CD14-positive monocyte (primary cell): ENCODE results near the gene NR2F1. TPM values are rescaled to one million over a fixed set of nuclear protein-coding genes. Genes with fewer than 3 reads are reported as not detected.
"Not testable (repeated sequence)": the region's sequence is repeated elsewhere in the genome, so short reads cannot be mapped to it uniquely, and the experiment has no call there.

Experiments
- DNase-seq, 3 donors: peaks; one replicate each; pipeline ENCODE4 v3.0.0-alpha.2; 2011 to 2022
- H2AFZ ChIP-seq: 2 replicates; pipeline ENCODE4 v1.6.0; 2012; ENCODE audit warnings: mild to moderate bottlenecking, low read depth, low read length, inconsistent platforms; ENCODE audit not compliant: insufficient read depth, poor library complexity, severe bottlenecking
- H3K27ac ChIP-seq, 2 donors: 1 replicate in 1 of 2; 2 replicates in 1 of 2; pipeline ENCODE4 v1.5.1; 2012 to 2013; ENCODE audit warnings: low read length in 2 of 2, control low read depth in 1 of 2, inconsistent platforms in 1 of 2, low read depth in 1 of 2, mild to moderate bottlenecking in 1 of 2
- H3K27me3 ChIP-seq, 2 donors: one replicate each; pipeline versions ENCODE4 v1.6.0 to v1.6.1; 2011 to 2013; ENCODE audit warnings: low read length in 2 of 2; ENCODE audit not compliant: control insufficient read depth in 2 of 2, insufficient read depth in 2 of 2
- H3K36me3 ChIP-seq, 2 donors: replicated peaks in 1 of 2; 1 replicate in 1 of 2; 2 replicates in 1 of 2; pipeline versions ENCODE4 v1.5.1 to v1.6.1; 2012 to 2013; ENCODE audit warnings: low read length in 2 of 2, control low read depth in 1 of 2, inconsistent platforms in 1 of 2, mild to moderate bottlenecking in 1 of 2; ENCODE audit not compliant: insufficient read depth in 2 of 2, control insufficient read depth in 1 of 2
- H3K4me1 ChIP-seq, 2 donors: 1 replicate in 1 of 2; 2 replicates in 1 of 2; pipeline versions ENCODE4 v1.5.1 to v1.6.1; 2012 to 2013; ENCODE audit warnings: low read length in 2 of 2, control low read depth in 1 of 2, inconsistent platforms in 1 of 2, mild to moderate bottlenecking in 1 of 2, moderate library complexity in 1 of 2; ENCODE audit not compliant: insufficient read depth in 2 of 2, control insufficient read depth in 1 of 2
- H3K4me2 ChIP-seq: replicated peaks from 2 replicates; pipeline ENCODE3; 2012; ENCODE audit warnings: low read length, moderate library complexity, mild to moderate bottlenecking; ENCODE audit not compliant: poor library complexity, severe bottlenecking; ENCODE audit errors: extremely low read depth
- H3K4me3 ChIP-seq, 3 experiments: fragments of 200-600 bp in 1 of 3; sonication (generic) in 1 of 3; replicated peaks in 1 of 3; 1 replicate in 2 of 3; 2 replicates in 1 of 3; pipeline ENCODE4 v1.5.1; 2011 to 2013; ENCODE audit warnings: low read length in 3 of 3, mild to moderate bottlenecking in 3 of 3, control low read depth in 2 of 3, low read depth in 2 of 3, inconsistent platforms in 1 of 3, moderate library complexity in 1 of 3
- H3K79me2 ChIP-seq: 2 replicates; pipeline ENCODE4 v1.6.0; 2012; ENCODE audit warnings: mild to moderate bottlenecking, control low read depth, inconsistent platforms, low read length, moderate library complexity; ENCODE audit not compliant: insufficient read depth
- H3K9ac ChIP-seq: 2 replicates; pipeline ENCODE4 v1.6.0; 2017; ENCODE audit warnings: low read length, mild to moderate bottlenecking; ENCODE audit not compliant: insufficient read depth, poor library complexity, severe bottlenecking
- H3K9me3 ChIP-seq, 2 donors: replicated peaks in 1 of 2; 1 replicate in 1 of 2; 2 replicates in 1 of 2; pipeline versions ENCODE4 v1.5.1 to v1.6.1; 2012 to 2013; ENCODE audit warnings: low read length in 2 of 2, control low read depth in 1 of 2; ENCODE audit not compliant: control insufficient read depth in 1 of 2, insufficient read depth in 1 of 2
- H4K20me1 ChIP-seq: 2 replicates; pipeline ENCODE4 v1.6.0; 2012; ENCODE audit warnings: mild to moderate bottlenecking, low read length, control low read depth, moderate library complexity; ENCODE audit not compliant: insufficient read depth
- H3K27ac Mint-ChIP-seq, 7 donors: one replicate each; pipeline ENCODE4 v1.8.0; 2020; ENCODE audit warnings: mild to moderate bottlenecking in 7 of 7, mixed read lengths in 7 of 7, moderate library complexity in 6 of 7, inconsistent platforms in 2 of 7
- H3K27me3 Mint-ChIP-seq, 3 donors: one replicate each; pipeline ENCODE4 v1.8.0; 2021 to 2022; ENCODE audit warnings: low read depth in 3 of 3, mild to moderate bottlenecking in 3 of 3, mixed read lengths in 3 of 3, moderate library complexity in 3 of 3, inconsistent platforms in 1 of 3
- H3K36me3 Mint-ChIP-seq, 2 donors: one replicate each; pipeline ENCODE4 v1.8.0; 2020; ENCODE audit warnings: mixed read lengths in 2 of 2, inconsistent platforms in 1 of 2, mild to moderate bottlenecking in 1 of 2
- H3K4me1 Mint-ChIP-seq: one replicate; pipeline ENCODE4 v1.8.0; 2020; ENCODE audit warnings: mild to moderate bottlenecking, mixed read lengths
- H3K4me3 Mint-ChIP-seq, 2 donors: one replicate each; pipeline ENCODE4 v1.8.0; 2020; ENCODE audit warnings: mild to moderate bottlenecking in 2 of 2, mixed read lengths in 2 of 2, moderate library complexity in 1 of 2
- H3K9me3 Mint-ChIP-seq, 7 donors: one replicate each; pipeline ENCODE4 v1.8.0; 2020 to 2022; ENCODE audit warnings: mixed read lengths in 7 of 7, mild to moderate bottlenecking in 6 of 7, moderate library complexity in 6 of 7, inconsistent platforms in 2 of 7
- CTCF ChIP-seq: fragments of 200-600 bp; IDR thresholded peaks from one replicate; pipeline ENCODE4 v1.8.0; 2022; ENCODE audit warnings: antibody characterized with exemption, mild to moderate bottlenecking
- WGBS: methylation state at CpG from one replicate; pipeline ENCODE4 v1.1.5; 2013; ENCODE audit warnings: missing lambda C conversion rate; ENCODE audit not compliant: insufficient coverage; 5-methylcytosine and 5-hydroxymethylcytosine counted together
- intact Hi-C, 2 donors: fragments of 100-400 bp; cut with micrococcal nuclease; formaldehyde crosslinking; loops; one replicate each; pipeline versions ENCODE4 v1.15.0 to v1.15.1; 2023
- polyA minus RNA-seq: library from RNA; depleted of rRNA, polyadenylated mRNA; stranded (reverse); fragments of >200 nt; gene quantifications from 2 replicates; pipeline ENCODE4 v1.2.3, GENCODE V29; 2012
- polyA plus RNA-seq, 3 donors: library from polyadenylated mRNA; depleted of rRNA in 1 of 3; unstranded in 2 of 3; stranded (reverse) in 1 of 3; fragments of 300-500 nt in 2 of 3; fragments of >200 nt in 1 of 3; fragmentation: Illumina TruSeq in 2 of 3; gene quantifications; 1 replicate in 2 of 3; 2 replicates in 1 of 3; pipeline ENCODE4 v1.2.3, GENCODE V29; 2012 to 2021
- total RNA-seq, 12 experiments: library from RNA in 1 of 12; stranded (reverse) in 1 of 12; fragments of 120-200 nt in 1 of 12; gene quantifications; one replicate each; pipeline ENCODE4 v1.2.4 and lab custom pipeline; 2013 to 2026; ENCODE audit warnings: mixed read lengths in 6 of 12, inconsistent platforms in 1 of 12

The NR2F1 gene
- total RNA-seq (2013) = 0.15 TPM
- polyA plus RNA-seq (not detected), polyA minus RNA-seq (not detected in 2 replicates), total RNA-seq (lab: John Stamatoyannopoulos, UW) (0 to 1.8 (median 0) reads per million in 11 experiments)

GRCh38 chr5:93582677-93583438, at the start of gene NR2F1:
NR2F1 (plus strand) TSS chr5:93583222; CDS start chr5:93585024, 1,802 bp downstream.
- Mint-ChIP-seq H3K36me3 (peaks cover 2 to 9% of the 10 kb centered on the region in 2 donors), H3K4me3 (peak within 1 kb of the TSS; percentile 70 to 79), H3K27me3 (peaks cover 28 to 57% (median 30%) of the 10 kb centered on the region in 3 donors), H3K9me3 (peaks cover 0 to 34% (median 11%) of the 10 kb centered on the region in 7 donors), H3K4me1 (peaks cover 44% of the 10 kb centered on the region), H3K27ac (no peak within 1 kb of the TSS)
- Histone ChIP-seq H2AFZ (no peak within 1 kb of the TSS), H3K4me2 (peak within 1 kb of the TSS; percentile 67), H4K20me1 (no peaks in the 10 kb centered on the region), H3K36me3 (no peaks in the 10 kb centered on the region), H3K4me1 (peaks cover 37 to 53% of the 10 kb centered on the region in 2 donors), H3K27ac (no peak within 1 kb of the TSS), H3K9ac (no peak within 1 kb of the TSS), H3K4me3 (peak within 1 kb of the TSS in 1 of 3 experiments; percentile 53), H3K27me3 (peaks cover 72 to 88% of the 10 kb centered on the region in 2 donors), H3K9me3 (peaks cover 0 to 56% of the 10 kb centered on the region in 2 donors), H3K79me2 (no peaks in the 10 kb centered on the region)
- no peak for TF ChIP-seq CTCF
- intact Hi-C loops = loop anchor here (5.0 to 10.0 kb wide), 2 partner anchors 214 to 332 kb away; no protein-coding TSS in a partner anchor
- WGBS = 8% methylated on average over 11 of the region's 21 CpGs
- DNase-seq = no peak

GRCh38 chr5:93545872-93546271, 37.1 kb upstream of the NR2F1 start:
- no peak overlapping the region for H3K4me2 ChIP-seq
- Mint-ChIP-seq H3K4me3 (no peak overlapping the region), H3K4me1 (no peaks in the 10 kb centered on the region), H3K27me3 (peaks cover 1 to 7% (median 4%) of the 10 kb centered on the region in 3 donors), H3K27ac (no peak overlapping the region), H3K36me3 (no peaks in the 10 kb centered on the region), H3K9me3 (peaks cover 0 to 6% (median 4%) of the 10 kb centered on the region in 7 donors)
- H3K79me2 ChIP-seq = no peaks in the 10 kb centered on the region
- H3K27ac ChIP-seq = no peak overlapping the region
- no CpG with 5 or more reads among the region's 4 CpGs for WGBS
- H4K20me1 ChIP-seq = no peaks in the 10 kb centered on the region
- no peak overlapping the region for H2AFZ ChIP-seq
- no peaks in the 10 kb centered on the region for H3K27me3 ChIP-seq
- H3K4me1 ChIP-seq = no peaks in the 10 kb centered on the region
- no peak for DNase-seq
- no peaks in the 10 kb centered on the region for H3K36me3 ChIP-seq
- H3K9ac ChIP-seq = no peak overlapping the region
- no peak for TF ChIP-seq CTCF
- intact Hi-C loops = no loop called here
- no peak overlapping the region for H3K4me3 ChIP-seq
- no peaks in the 10 kb centered on the region for H3K9me3 ChIP-seq

- H3K36me3 Mint-ChIP-seq, H3K4me3 ChIP-seq, H3K9me3 Mint-ChIP-seq, H3K36me3 ChIP-seq, H4K20me1 ChIP-seq, H3K4me1 ChIP-seq, H3K27me3 ChIP-seq, DNase-seq, H3K9ac ChIP-seq, H3K9me3 ChIP-seq, H3K4me3 Mint-ChIP-seq, H3K4me1 Mint-ChIP-seq, H3K27ac ChIP-seq, H3K4me2 ChIP-seq, H3K27ac Mint-ChIP-seq, H2AFZ ChIP-seq, intact Hi-C loops, H3K79me2 ChIP-seq: not testable (repeated sequence)
- H3K27me3 Mint-ChIP-seq = peaks cover 3 to 10% (median 6%) of the 10 kb centered on the region in 3 donors
- WGBS = no CpG with 5 or more reads among the region's 3 CpGs
Observed at GRCh38 chr5:93549594-93549993, 33.4 kb upstream of the NR2F1 start.
